HepG2 (cell line): ENCODE data around the gene KCNF1. TPM values are rescaled to one million over a fixed set of nuclear protein-coding genes. Genes with fewer than 3 reads are reported as not detected.
A peak's percentile ranks its signal among the peaks of the same experiment; 100 is the strongest.

ENCODE experiments used
- ATM ChIP-seq: fragments of 450-650 bp; IDR thresholded peaks from 2 replicates; pipeline ENCODE4 v1.7.1; 2017; ENCODE audit warnings: mild to moderate bottlenecking, borderline replicate concordance
- CBX2 ChIP-seq, 2 experiments: fragments of 200-600 bp in 1 of 2; sonication (generic); formaldehyde crosslinking in 1 of 2; IDR thresholded peaks; 2 replicates each; pipeline versions ENCODE4 v1.7.0 to v1.8.1; 2018 to 2022; ENCODE audit warnings: low read depth in 2 of 2, low read length in 1 of 2, mild to moderate bottlenecking in 1 of 2, missing genetic modification reagents in 1 of 2
- FLYWCH1 ChIP-seq: sonication (generic); formaldehyde crosslinking; IDR thresholded peaks from 2 replicates; pipeline ENCODE4 v1.8.1; 2023; ENCODE audit warnings: mild to moderate bottlenecking, missing genetic modification reagents
- GABPA ChIP-seq, 2 experiments: IDR thresholded peaks; 2 replicates each; pipeline ENCODE4 v1.6.1; 2011 to 2016; ENCODE audit warnings: low read depth in 2 of 2, low read length in 1 of 2, missing biosample characterization in 1 of 2, missing genetic modification characterization in 1 of 2
- LCORL ChIP-seq, 2 experiments: fragments of 450-650 bp in 1 of 2; sonication (generic) in 1 of 2; formaldehyde crosslinking in 1 of 2; IDR thresholded peaks; 2 replicates each; pipeline versions ENCODE4 v1.5.0 to v1.6.1; 2017 to 2020; ENCODE audit warnings: antibody characterized with exemption in 1 of 2, missing genetic modification reagents in 1 of 2
- MTA1 ChIP-seq: sonication (generic); formaldehyde crosslinking; IDR thresholded peaks from 2 replicates; pipeline ENCODE4 v1.4.0; 2020; ENCODE audit warnings: missing genetic modification reagents, mild to moderate bottlenecking, borderline replicate concordance
- MTF1 ChIP-seq: sonication (generic); formaldehyde crosslinking; IDR thresholded peaks from 2 replicates; pipeline ENCODE4 v1.5.0; 2020; ENCODE audit warnings: missing genetic modification reagents
- PATZ1 ChIP-seq: sonication (generic); formaldehyde crosslinking; IDR thresholded peaks from 2 replicates; pipeline ENCODE4 v1.4.0; 2020; ENCODE audit warnings: missing genetic modification reagents
- PAX8 ChIP-seq: sonication (generic); formaldehyde crosslinking; IDR thresholded peaks from 2 replicates; pipeline ENCODE4 v1.8.0; 2022; ENCODE audit warnings: mild to moderate bottlenecking, missing genetic modification reagents, borderline replicate concordance
- RXRB ChIP-seq: IDR thresholded peaks from 2 replicates; pipeline ENCODE4 v1.6.1; 2016; ENCODE audit warnings: borderline replicate concordance, missing genetic modification reagents, missing compliant biosample characterization
- SKI ChIP-seq: fragments of 450-650 bp; IDR thresholded peaks from one replicate; pipeline ENCODE4 v1.6.1; 2018; ENCODE audit warnings: mild to moderate bottlenecking; ENCODE audit not compliant: partially characterized antibody
- SOX13 ChIP-seq, 3 experiments: fragments of 450-650 bp in 1 of 3; sonication (generic) in 1 of 3; formaldehyde crosslinking in 1 of 3; IDR thresholded peaks in 2 of 3; conservative IDR thresholded peaks in 1 of 3; 2 replicates each; pipeline versions ENCODE4 v1.5.0 to v1.6.1; 2016 to 2020; ENCODE audit warnings: antibody characterized with exemption in 1 of 3, mild to moderate bottlenecking in 1 of 3, missing compliant biosample characterization in 1 of 3, missing genetic modification reagents in 1 of 3, moderate library complexity in 1 of 3
- U2AF2 ChIP-seq: fragments of 200-400 bp; formaldehyde crosslinking; IDR thresholded peaks from 2 replicates; pipeline ENCODE4 v1.6.1; 2017; ENCODE audit warnings: low read depth, mild to moderate bottlenecking, low read length
- ZBTB14 ChIP-seq: sonication (generic); formaldehyde crosslinking; IDR thresholded peaks from 2 replicates; pipeline ENCODE4 v1.4.0; 2020; ENCODE audit warnings: missing genetic modification reagents
- ZC3H4 ChIP-seq: sonication (generic); formaldehyde crosslinking; IDR thresholded peaks from 2 replicates; pipeline ENCODE4 v1.4.0; 2020; ENCODE audit warnings: missing genetic modification reagents, borderline replicate concordance
- ZFX ChIP-seq: sonication (generic); formaldehyde crosslinking; IDR thresholded peaks from 2 replicates; pipeline ENCODE4 v1.4.0; 2020; ENCODE audit warnings: mild to moderate bottlenecking, low read depth, missing genetic modification reagents, moderate library complexity
- ZFY ChIP-seq: sonication (generic); formaldehyde crosslinking; IDR thresholded peaks from 2 replicates; pipeline ENCODE4 v1.4.0; 2020; ENCODE audit warnings: missing genetic modification reagents
- ZNF138 ChIP-seq: sonication (generic); formaldehyde crosslinking; IDR thresholded peaks from 2 replicates; pipeline ENCODE4 v1.5.0; 2020; ENCODE audit warnings: mild to moderate bottlenecking, low read depth, missing genetic modification reagents
- ZNF224 ChIP-seq: sonication (generic); formaldehyde crosslinking; IDR thresholded peaks from 2 replicates; pipeline ENCODE4 v1.5.0; 2020; ENCODE audit warnings: mild to moderate bottlenecking, missing genetic modification reagents
- ZNF33B ChIP-seq: sonication (generic); formaldehyde crosslinking; IDR thresholded peaks from 2 replicates; pipeline ENCODE4 v1.5.1; 2020; ENCODE audit warnings: mild to moderate bottlenecking, missing genetic modification reagents
- ZNF770 ChIP-seq: sonication (generic); formaldehyde crosslinking; IDR thresholded peaks from 2 replicates; pipeline ENCODE4 v1.5.0; 2020; ENCODE audit warnings: mild to moderate bottlenecking, missing genetic modification reagents
- ZNF879 ChIP-seq: sonication (generic); formaldehyde crosslinking; IDR thresholded peaks from 2 replicates; pipeline ENCODE4 v1.8.1; 2023; ENCODE audit warnings: missing genetic modification reagents
- ZNF891 ChIP-seq: sonication (generic); formaldehyde crosslinking; IDR thresholded peaks from 2 replicates; pipeline ENCODE4 v1.5.0; 2020; ENCODE audit warnings: mild to moderate bottlenecking, missing genetic modification reagents
- polyA plus RNA-seq, 8 experiments: library from polyadenylated mRNA; depleted of rRNA in 3 of 8; stranded (reverse) in 7 of 8; unstranded in 1 of 8; fragments of >200 nt; fragmentation: Illumina TruSeq in 4 of 8; extraction: Trizol in 4 of 8; gene quantifications; 2 replicates each; pipeline versions ENCODE4 v1.2.1 to v1.2.3, GENCODE V29; 2011 to 2016; ENCODE audit warnings: low read depth in 4 of 8, missing spikeins in 1 of 8, mixed read lengths in 1 of 8; ENCODE audit not compliant: insufficient read depth in 1 of 8
- total RNA-seq, 5 experiments: library from RNA; depleted of rRNA; stranded (reverse); fragments of >200 nt; fragmentation: Illumina TruSeq; extraction: Trizol; gene quantifications; 2 replicates each; pipeline ENCODE4 v1.2.3, GENCODE V29; 2016; ENCODE audit warnings: low read depth in 1 of 5

Gene KCNF1
- total and polyA plus RNA-seq, 2 of the 13 experiments (the other 11 are each of a cell fraction or from before 2014, with no cell fraction given) = 0.09 to 0.12 TPM

- TF ChIP-seq SOX13 (IDR thresholded peaks at IDR 0.05) (peak; percentile 72; the same call in 1 of the 2 replicates), SOX13 (CRISPR knock-in tag; conservative IDR thresholded peaks at IDR 0.05 in 1 of 2, IDR thresholded peaks at IDR 0.05 in 1 of 2) (peak in 1 of 2 experiments; percentile 90; a peak in 2 of 4 replicates), ZNF138 (CRISPR knock-in tag) (no peak), GABPA (IDR thresholded peaks at IDR 0.05; ENCODE audit: low read depth, low read length) (no peak), GABPA (CRISPR knock-in tag; IDR thresholded peaks at IDR 0.05; ENCODE audit: low read depth) (peak; percentile 66; the same call in 1 of the 2 replicates), MTA1 (CRISPR knock-in tag) (no peak), ZC3H4 (CRISPR knock-in tag) (no peak), MTF1 (CRISPR knock-in tag) (no peak), FLYWCH1 (CRISPR knock-in tag) (no peak), ZNF770 (CRISPR knock-in tag) (peak; percentile 52; the same call in 1 of the 2 replicates), ZNF879 (CRISPR knock-in tag) (no peak), ZBTB14 (no peak), PAX8 (CRISPR knock-in tag) (no peak), ZFX (CRISPR knock-in tag) (no peak), LCORL (IDR thresholded peaks at IDR 0.05) (peak; percentile 9; the same call in 1 of the 2 replicates), LCORL (CRISPR knock-in tag; IDR thresholded peaks at IDR 0.05) (peak; percentile 91), CBX2 (IDR thresholded peaks at IDR 0.05; ENCODE audit: low read depth, low read length) (no peak; the same call in 1 of the 2 replicates), CBX2 (CRISPR knock-in tag; IDR thresholded peaks at IDR 0.05; ENCODE audit: low read depth) (0 out of 2 replicates have a peak, but pooled peaks have one; percentile 51), ZNF33B (no peak), ATM (no peak), U2AF2 (no peak), ZNF224 (no peak), RXRB (CRISPR knock-in tag) (peak; percentile 93), PATZ1 (peak; percentile 68), ZFY (CRISPR knock-in tag) (no peak), SKI (peak; percentile 74), ZNF891 (CRISPR knock-in tag) (no peak)
These were observed 24.5 kb downstream of the KCNF1 start (continued) for GRCh38 chr2:10935953-10936942.
